Measurements from ENCODE around the gene SNRNP200.

DNA sequence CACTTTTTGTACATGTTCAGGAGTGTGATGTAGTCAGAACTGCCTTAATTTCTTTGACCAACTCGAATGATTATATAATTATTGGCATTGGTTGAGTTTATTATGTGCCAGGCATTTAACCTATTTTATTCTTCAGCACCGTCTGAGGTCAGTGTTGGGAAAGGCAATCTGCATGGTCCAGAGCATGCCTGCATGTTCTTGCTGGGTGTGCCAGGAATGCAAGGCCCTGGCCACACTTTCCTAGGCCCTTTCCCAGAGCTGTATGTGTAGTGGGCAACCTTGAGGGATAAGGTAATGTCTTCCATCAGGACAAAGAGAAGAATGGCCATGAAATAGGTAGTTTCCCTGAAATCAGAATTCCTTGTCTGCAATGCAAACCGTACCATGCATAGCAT lies 9.7 kb upstream of the SNRNP200 start:
- TF ChIP-seq, protein P1, sequence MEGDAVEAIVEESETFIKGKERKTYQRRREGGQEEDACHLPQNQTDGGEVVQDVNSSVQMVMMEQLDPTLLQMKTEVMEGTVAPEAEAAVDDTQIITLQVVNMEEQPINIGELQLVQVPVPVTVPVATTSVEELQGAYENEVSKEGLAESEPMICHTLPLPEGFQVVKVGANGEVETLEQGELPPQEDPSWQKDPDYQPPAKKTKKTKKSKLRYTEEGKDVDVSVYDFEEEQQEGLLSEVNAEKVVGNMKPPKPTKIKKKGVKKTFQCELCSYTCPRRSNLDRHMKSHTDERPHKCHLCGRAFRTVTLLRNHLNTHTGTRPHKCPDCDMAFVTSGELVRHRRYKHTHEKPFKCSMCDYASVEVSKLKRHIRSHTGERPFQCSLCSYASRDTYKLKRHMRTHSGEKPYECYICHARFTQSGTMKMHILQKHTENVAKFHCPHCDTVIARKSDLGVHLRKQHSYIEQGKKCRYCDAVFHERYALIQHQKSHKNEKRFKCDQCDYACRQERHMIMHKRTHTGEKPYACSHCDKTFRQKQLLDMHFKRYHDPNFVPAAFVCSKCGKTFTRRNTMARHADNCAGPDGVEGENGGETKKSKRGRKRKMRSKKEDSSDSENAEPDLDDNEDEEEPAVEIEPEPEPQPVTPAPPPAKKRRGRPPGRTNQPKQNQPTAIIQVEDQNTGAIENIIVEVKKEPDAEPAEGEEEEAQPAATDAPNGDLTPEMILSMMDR (conservative IDR thresholded peaks at IDR 0.05), result no peak
- TF ChIP-seq EZH2 (IDR thresholded peaks at IDR 0.05; ENCODE audit: low read depth), result no peak
